Smooth muscle cell of the brain vasculature (primary cell): ENCODE measurements around the gene FOXD1.

Experiments
- DNase-seq: peaks from one replicate; pipeline ENCODE4 v3.0.0-alpha.2; 2012; ENCODE audit warnings: low read depth, low spot score

FOXD1 gene

GRCh38 chr5:73441378-73441777 is 7.2 kb downstream of the FOXD1 start:
- no peak for DNase-seq

DNA sequence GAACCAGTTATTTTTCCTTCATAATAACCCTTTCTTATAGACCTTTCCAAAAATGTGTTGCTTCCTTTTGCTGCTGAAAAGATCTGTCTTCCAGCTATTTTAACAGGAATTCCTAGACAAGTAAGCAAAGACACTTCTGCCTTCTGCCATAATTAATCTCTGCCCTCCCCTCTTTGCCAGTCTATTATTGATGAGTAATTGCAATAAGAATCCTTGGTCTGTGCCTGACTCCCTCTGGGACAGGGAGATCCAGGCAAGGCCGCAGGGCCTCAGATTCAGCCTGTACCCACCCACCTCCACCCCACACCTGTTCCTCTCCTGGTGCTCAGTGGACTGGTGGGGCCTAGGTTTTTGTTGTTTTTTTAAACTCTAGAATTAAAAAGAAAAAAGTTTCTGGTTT is 8.3 kb downstream of the FOXD1 start:
- DNase-seq: no peak

DNA sequence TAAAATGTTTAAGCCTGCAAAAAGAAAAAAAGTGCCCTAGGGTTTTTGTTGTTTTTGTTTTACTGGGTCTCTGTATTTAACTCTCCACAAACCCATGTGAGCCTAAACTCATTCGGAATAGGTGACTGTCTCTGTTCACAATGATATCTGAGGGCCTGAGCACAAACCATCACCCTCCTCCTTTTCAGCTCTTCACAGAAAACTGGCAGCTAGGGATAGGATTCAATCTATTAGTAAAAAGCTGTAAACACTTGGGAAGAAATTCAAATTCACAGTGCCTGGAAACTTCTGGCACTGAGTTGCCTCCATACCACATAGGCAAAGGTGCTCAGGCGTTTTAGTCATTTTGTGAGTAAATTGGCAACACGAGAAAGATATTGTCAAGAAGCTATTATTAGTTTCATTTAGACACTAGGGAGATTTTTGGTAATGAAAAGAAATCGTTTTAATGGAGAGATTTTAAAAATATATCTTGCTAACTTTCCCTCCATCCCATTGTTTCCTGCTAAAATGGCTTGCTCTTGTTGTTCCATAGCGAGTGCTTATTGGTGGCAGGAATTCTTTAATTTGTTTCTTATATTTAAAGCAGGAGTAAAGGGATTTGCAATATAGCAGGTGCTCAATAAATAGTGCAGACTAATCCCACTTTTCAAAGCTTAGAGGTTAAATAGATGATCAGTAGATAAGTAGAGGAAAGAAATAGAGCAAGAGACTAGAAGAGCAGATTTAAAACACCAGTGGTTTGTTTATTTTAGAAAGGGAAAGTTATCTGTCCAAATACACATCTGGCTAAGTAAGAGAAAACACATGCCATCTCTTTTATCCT is 9.7 kb downstream of the FOXD1 start:
- no peak for DNase-seq

GRCh38 chr5:73437777-73438644 is 10.6 kb downstream of the FOXD1 start:
- no peak for DNase-seq

GRCh38 chr5:73437101-73437776 is 11.3 kb downstream of the FOXD1 start:
- DNase-seq: no peak

DNA sequence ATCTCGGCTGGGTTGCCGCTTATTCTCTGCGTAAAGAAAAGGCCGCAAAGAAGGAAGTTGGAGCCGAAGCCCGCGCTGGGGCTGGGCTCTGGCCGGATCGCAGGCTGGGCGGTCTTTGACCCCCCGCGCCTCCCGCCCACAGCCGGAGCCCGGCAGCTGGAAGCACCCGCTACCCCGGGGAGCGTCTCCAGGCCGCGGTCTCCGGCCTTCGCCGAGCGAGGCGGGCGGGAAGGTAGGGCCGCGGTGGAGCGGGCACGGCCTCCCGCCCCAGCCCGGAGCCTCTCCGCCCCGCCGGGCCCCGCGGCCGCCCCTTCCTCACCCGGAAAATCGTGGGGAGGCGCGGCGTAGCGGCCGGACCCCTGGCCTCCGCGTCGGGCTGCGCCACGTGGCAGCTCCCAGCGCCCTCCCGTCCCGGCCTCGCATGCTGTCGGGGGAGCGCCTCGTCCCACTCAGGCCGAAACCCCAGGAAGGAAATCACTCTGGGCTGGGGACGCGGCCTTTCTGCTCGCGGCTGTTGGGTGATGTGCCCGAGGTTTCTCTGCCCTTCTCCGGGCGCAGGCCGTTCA is 12.0 kb downstream of the FOXD1 start:
- DNase-seq: no peak

- DNase-seq: no peak
These were observed 12.6 kb downstream of the FOXD1 start for GRCh38 chr5:73435759-73436534.

- no peak for DNase-seq
These were observed 13.7 kb downstream of the FOXD1 start for GRCh38 chr5:73434907-73435306.

- no peak for DNase-seq
These were observed 14.1 kb downstream of the FOXD1 start for GRCh38 chr5:73434461-73434860.

DNA sequence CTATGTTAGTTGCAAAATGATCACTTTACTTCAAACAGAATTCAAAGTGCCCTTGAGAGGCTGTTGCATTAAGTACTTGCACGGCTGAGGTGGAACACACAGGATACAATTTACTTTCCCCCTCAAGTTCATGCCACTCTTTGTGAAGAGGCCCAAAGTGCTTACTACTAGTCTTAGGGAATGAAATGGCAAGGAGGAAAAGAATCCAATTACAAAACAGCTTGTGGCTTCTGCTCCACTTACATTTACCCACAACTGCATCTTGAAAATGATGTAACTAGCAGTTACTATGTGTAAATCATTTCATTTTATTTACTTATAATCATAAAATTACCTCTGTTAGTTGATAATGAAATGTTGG is 14.6 kb downstream of the FOXD1 start:
- no peak for DNase-seq

- DNase-seq: no peak
These were observed 15.2 kb downstream of the FOXD1 start for GRCh38 chr5:73433272-73433981.

GRCh38 chr5:73431204-73431851 is 17.2 kb downstream of the FOXD1 start:
- DNase-seq: no peak

DNA sequence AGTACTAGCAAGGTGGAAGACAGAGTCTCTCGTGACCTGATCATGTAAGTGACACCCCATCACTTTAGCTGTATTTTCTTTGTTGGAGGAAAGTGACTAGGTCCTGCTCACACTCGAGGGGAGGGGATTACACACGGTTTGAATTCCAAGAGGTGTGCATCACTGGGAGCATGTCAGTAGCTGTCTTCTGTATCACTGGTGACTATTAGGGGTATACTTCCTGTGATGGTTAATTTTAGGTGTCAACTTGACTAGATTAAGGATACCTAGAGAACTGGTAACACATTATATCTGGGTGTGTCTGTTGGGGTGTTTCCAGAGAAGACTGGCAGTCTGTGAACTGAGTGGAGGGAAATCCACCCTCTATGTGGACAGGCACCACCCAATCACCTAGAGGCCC is 22.5 kb downstream of the FOXD1 start:
- no peak for DNase-seq

DNA sequence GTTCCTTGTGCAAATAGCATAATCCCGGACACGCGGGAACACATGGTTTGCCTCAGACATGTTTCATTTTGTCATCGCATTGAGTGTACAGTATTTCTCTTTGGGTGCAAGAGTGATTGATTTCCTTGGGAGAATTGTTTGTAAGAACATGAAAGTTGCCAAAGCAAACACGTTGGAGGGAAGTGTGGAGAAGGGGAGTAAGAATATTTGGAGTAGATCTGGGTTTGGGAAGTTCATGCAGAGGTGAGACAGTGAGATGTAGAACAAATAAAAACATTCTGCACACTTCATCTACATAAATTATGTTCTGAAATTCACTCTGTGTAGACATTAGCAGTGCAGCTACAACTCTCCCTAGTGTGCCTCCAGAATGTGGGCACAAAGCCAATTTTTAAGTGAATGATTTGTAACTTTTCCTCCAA is 24.0 kb downstream of the FOXD1 start:
- no peak for DNase-seq

- no peak for DNase-seq
These were observed 26.4 kb downstream of the FOXD1 start for GRCh38 chr5:73422164-73422563.

GRCh38 chr5:73420666-73421065 is 27.9 kb downstream of the FOXD1 start:
- DNase-seq: no peak

DNA sequence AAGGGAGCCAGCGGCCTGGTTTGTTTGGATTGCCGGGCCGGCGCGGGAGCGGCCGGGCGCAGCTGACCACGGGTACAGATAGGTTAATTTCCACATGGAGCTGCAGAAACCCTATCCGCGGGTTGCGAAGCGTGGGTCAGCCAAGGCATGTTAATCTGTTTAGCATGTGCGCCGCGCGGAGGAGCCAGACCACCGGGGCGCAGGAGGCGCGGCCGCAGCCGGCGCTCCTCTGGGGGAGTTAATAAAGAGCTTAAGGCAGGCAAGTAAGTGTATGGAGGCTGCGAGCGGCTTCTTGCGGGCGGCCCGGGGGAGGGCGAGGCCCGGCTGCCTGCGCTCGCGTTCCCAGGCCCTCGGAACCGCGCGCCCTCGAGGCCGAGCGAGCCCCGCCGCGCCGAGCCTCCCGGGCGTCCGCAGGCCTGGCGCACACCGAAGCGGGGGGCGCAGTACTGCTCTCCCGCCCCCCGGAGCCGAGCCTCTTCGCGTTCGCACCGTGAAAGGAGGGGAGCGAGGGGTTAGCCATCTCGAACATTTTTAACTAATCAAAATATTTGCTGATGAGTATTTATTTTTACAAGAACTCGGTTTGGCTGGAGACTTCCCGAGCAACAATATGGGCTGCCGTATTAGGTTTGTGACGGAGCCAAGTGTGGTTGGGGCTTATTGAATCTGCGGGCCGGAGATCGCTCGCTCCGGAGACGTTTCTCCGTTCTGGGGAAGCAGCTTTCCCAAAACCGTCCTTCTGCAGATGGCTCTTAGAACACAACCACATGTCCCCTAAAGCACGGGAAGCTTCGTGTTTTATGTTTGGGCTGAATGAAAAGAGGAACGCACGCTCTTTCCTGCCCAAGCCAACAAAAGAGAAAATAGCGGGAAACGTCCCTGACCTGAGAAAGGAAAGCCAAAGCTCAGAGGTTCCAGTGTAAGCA is 28.8 kb downstream of the FOXD1 start:
- peak; percentile 91 for DNase-seq

DNA sequence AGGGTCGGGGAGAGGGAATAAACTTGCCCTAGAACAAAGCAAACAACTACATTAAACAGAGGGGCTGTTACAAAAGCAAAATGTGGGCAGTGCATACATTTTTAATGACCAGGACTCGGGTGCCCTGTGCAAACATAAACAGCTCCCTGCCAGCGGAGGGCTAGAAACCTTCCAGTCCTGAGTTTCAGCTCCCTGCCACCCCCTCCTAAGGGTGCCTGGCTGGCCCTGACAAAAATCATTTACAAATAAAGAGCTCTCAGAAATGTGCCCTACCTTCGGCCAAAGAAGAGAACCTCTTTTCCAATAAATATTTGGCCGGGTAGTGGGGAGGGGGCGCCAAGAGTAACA is 29.5 kb downstream of the FOXD1 start:
- DNase-seq: no peak

GRCh38 chr5:73418244-73418691 is 30.3 kb downstream of the FOXD1 start:
- no peak for DNase-seq
